ENCODE results near the gene TBCEL. TPM values are rescaled to one million over a fixed set of nuclear protein-coding genes. Genes with fewer than 3 reads are reported as not detected.

Gene TBCEL
- total and polyA plus RNA-seq, 11 donors = 3.0 to 40.5 (median 25.4) TPM

DNA sequence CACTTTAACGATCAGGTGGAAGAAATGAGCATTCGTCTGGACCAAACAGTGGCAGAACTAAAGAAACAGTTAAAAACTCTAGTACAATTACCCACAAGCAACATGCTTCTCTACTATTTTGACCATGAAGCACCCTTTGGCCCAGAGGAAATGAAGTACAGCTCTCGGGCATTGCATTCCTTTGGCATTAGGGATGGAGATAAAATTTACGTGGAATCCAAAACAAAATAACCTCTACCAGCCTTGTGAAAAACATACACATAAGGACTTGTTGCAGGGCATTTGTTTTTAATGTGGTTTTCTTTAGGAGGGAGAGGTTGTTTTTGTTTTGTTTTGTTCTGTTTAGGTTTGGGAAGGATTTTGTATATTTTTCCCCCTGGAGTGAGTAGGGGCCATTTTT, 63.0 kb downstream of the TBCEL start:
- Histone ChIP-seq H3K36me3 (peaks cover 0 to 54% (median 35%) of the 10 kb centered on the region in 9 donors), H3K27ac (no peak overlapping the region), H3K9me3 (no peaks in the 10 kb centered on the region), H3K4me1 (peaks cover 0 to 4% (median 0%) of the 10 kb centered on the region in 12 donors), H3K27me3 (no peaks in the 10 kb centered on the region), H3K4me3 (no peak overlapping the region)
- 68 to 78% (median 71%) methylated on average over 4 of the region's 4 CpGs for WGBS, 4 donors
- intact Hi-C loops (cut with DNase I) = no loop called here
- TF ChIP-seq POLR2A (IDR thresholded peaks at IDR 0.05) = no peak
- TF ChIP-seq, protein P1, sequence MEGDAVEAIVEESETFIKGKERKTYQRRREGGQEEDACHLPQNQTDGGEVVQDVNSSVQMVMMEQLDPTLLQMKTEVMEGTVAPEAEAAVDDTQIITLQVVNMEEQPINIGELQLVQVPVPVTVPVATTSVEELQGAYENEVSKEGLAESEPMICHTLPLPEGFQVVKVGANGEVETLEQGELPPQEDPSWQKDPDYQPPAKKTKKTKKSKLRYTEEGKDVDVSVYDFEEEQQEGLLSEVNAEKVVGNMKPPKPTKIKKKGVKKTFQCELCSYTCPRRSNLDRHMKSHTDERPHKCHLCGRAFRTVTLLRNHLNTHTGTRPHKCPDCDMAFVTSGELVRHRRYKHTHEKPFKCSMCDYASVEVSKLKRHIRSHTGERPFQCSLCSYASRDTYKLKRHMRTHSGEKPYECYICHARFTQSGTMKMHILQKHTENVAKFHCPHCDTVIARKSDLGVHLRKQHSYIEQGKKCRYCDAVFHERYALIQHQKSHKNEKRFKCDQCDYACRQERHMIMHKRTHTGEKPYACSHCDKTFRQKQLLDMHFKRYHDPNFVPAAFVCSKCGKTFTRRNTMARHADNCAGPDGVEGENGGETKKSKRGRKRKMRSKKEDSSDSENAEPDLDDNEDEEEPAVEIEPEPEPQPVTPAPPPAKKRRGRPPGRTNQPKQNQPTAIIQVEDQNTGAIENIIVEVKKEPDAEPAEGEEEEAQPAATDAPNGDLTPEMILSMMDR (IDR thresholded peaks at IDR 0.05) = no peak
- ATAC-seq (no peak), DNase-seq (no peak)

GRCh38 chr11:121089566-121089965, 65.7 kb downstream of the TBCEL start:
- 96 to 100% (median 99%) methylated on average over 1 of the region's 1 CpG for WGBS, 4 donors
- Histone ChIP-seq H3K27ac (no peak overlapping the region), H3K4me3 (no peak overlapping the region), H3K27me3 (no peaks in the 10 kb centered on the region), H3K36me3 (peaks cover 0 to 46% (median 31%) of the 10 kb centered on the region in 9 donors), H3K9me3 (no peaks in the 10 kb centered on the region), H3K4me1 (peaks cover 0 to 6% (median 0%) of the 10 kb centered on the region in 12 donors)
- ATAC-seq (no peak), DNase-seq (no peak)
- intact Hi-C loops (cut with DNase I) = no loop called here
- no peak for TF ChIP-seq POLR2A (IDR thresholded peaks at IDR 0.05)
- TF ChIP-seq, protein P1 (IDR thresholded peaks at IDR 0.05) = no peak

DNA sequence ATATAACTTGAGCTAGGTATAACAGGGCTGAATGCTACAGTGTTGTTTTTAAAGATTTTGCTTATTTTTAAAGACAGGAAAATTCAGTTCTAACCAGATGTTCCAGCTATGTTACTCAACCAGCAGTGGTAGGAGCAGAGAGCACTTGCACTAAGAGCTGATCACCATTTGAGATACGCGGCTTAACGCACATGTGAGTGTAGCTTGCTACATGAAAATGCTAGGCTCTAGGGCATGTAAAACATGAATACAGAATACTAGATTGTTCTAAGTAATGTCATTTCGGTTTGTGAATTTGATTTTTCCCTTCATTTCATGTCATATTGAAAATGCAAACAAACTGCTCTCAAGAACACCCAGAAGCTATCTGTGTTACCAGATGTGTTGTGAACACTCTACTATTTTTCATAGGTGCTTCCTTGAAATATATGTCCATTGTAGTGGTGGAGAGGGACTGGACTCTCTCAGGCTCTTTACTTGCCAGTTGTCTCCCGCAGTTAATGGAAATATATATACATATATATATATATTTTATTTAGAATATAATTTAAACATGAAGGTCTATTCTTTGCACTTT, 66.3 kb downstream of the TBCEL start:
- DNase-seq = no peak
- no peak for ATAC-seq
- Histone ChIP-seq H3K9me3 (no peaks in the 10 kb centered on the region), H3K27ac (no peak overlapping the region), H3K36me3 (peaks cover 0 to 43% (median 27%) of the 10 kb centered on the region in 9 donors), H3K27me3 (no peaks in the 10 kb centered on the region), H3K4me3 (no peak overlapping the region), H3K4me1 (peaks cover 0 to 6% (median 0%) of the 10 kb centered on the region in 12 donors)
- WGBS, 4 donors = 90 to 99% (median 96%) methylated on average over 5 of the region's 5 CpGs
- intact Hi-C loops (cut with DNase I) = no loop called here
- no peak for TF ChIP-seq POLR2A (IDR thresholded peaks at IDR 0.05)
- TF ChIP-seq, protein P1 (IDR thresholded peaks at IDR 0.05) = no peak

- no peaks in the 10 kb centered on the region for H3K27me3 ChIP-seq
- H3K27ac ChIP-seq = no peak overlapping the region
- DNase-seq = no peak
- intact Hi-C loops (cut with DNase I) = no loop called here
- H3K4me1 ChIP-seq = peaks cover 0 to 6% (median 0%) of the 10 kb centered on the region in 12 donors
- H3K4me3 ChIP-seq = no peak overlapping the region
- TF ChIP-seq POLR2A (IDR thresholded peaks at IDR 0.05) = no peak
- peak in 1 of 4 donors; percentile 56 for ATAC-seq
- 73 to 84% (median 80%) methylated on average over 3 of the region's 3 CpGs for WGBS, 4 donors
- peaks cover 0 to 35% (median 19%) of the 10 kb centered on the region in 9 donors for H3K36me3 ChIP-seq
- no peaks in the 10 kb centered on the region for H3K9me3 ChIP-seq
These were observed 67.7 kb downstream of the TBCEL start for GRCh38 chr11:121091492-121092152.
